GM12874 (cell line): ENCODE measurements around the gene HIP1.

Experiments
- CTCF ChIP-seq: IDR thresholded peaks from 2 replicates; pipeline ENCODE4 v1.5.1; 2011; ENCODE audit warnings: low read depth, mild to moderate bottlenecking, control low read depth, low read length, moderate library complexity; ENCODE audit not compliant: insufficient read depth

HIP1 gene

GRCh38 chr7:75583255-75583654, 155.5 kb downstream of the HIP1 start:
- TF ChIP-seq CTCF, result no peak

- TF ChIP-seq CTCF, result no peak
These were observed 158.8 kb downstream of the HIP1 start for GRCh38 chr7:75579899-75580298.

- TF ChIP-seq CTCF, result no peak
These were observed 160.7 kb downstream of the HIP1 start for GRCh38 chr7:75578081-75578480.

GRCh38 chr7:75575488-75576121, 163.1 kb downstream of the HIP1 start:
- TF ChIP-seq CTCF, result no peak

- no peak for TF ChIP-seq CTCF
These were observed 165.2 kb downstream of the HIP1 start for GRCh38 chr7:75573477-75574019.

- TF ChIP-seq CTCF, result no peak
These were observed 165.9 kb downstream of the HIP1 start for GRCh38 chr7:75572814-75573213.

GRCh38 chr7:75572396-75572795, 166.3 kb downstream of the HIP1 start:
- TF ChIP-seq CTCF, result no peak
